ENCODE measurements around the gene CSMD2.

CSMD2 gene

DNA sequence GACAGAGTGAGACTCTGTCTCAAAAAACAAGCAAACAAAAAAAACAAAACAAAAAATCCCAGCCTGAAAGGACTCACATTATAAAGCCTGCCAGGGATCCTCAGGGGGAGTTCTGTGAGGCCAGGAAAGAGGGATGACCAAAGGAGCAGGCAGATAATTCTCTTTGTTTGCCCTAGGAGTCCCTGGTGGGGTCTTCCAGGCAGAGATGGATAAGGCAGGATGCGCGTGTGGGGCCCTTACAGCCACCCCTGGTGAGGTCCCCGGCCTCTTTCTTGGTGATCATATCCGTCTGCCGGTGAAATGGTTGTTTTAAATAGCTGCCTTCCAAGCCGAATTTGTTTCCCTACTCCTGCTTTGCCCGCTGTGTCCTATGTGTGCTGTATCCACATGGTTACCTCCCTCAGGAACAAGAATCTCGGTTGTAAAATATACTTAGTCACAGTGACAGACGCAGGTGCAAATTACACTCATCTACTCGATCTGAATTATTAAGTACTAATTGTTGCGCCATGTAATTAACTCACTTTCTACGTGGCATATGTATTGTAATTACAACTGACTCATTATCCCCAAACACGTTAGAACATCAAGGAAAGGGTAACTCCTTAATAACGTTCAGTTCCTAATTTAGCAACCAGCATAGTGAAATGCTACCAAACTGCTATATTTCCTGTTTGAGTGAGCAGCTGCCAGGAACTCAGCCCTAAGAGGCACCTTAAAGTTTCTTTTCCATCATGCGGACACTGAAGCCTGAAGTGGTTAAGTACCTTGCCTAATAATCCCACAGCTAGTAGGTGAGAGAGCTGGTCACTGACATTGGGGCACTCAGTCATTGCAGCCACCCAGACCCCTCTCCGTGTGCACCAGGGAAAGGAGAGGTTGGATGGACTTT is 586.2 kb downstream of the CSMD2 start:
- peak in 2 of 3 experiments; percentile 73 to 87 for DNase-seq

DNA sequence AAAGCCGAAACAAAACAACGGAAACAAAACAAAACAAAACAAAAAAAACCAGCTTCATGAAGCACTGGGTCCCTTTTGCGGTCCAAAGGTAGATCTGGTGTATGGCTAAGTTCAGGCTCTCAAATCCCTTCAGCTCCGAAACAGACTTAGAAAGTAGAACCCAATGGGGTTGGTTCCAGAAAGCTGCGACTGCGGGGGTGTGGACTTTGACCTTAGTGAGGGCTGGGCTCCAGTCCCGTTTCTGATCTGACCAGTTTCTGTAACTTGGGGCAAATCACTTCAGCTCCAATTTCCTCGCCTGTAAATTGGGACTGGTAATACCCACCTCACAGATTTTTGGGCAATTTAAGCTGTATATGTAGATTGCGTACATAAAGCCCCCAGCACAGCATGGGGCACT is 587.4 kb downstream of the CSMD2 start:
- no peak for DNase-seq

DNA sequence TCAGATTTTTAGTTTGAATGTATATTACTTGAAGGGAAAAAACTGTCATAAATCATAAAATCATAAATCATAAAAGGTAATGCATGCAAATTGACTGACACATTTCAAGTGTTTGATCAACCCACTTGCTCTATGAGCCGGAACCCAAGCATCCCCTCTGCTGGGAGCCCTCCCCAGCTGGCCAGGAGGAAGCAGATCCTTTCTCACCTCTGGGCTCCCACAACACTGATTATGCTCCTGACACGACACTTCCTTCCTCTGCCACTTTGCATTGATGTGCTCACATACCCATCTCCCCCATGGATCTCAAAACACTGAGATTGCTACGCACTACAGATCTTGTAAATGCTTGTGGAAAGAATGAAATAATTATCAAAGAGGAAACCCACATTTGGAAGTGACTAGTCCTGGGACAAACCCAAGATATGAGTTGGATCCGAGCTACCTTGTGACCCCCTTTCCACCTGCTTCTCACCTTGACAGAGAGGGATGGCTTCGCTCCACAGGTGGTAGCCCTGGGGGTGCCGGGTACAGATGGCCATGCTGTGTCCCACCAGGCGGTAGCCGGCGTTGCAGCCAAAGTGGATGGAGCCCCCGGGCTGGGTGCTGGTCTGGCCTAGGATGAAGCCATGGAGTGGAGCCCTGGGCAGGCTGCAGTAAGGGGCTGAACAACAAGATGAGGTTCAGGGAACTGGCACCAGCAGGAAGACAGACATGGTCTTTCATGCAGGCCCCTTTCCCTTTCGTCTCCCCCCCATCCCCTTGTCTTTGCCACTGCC is 588.0 kb downstream of the CSMD2 start:
- peak in 2 of 3 experiments; percentile 55 to 81 for DNase-seq

DNA sequence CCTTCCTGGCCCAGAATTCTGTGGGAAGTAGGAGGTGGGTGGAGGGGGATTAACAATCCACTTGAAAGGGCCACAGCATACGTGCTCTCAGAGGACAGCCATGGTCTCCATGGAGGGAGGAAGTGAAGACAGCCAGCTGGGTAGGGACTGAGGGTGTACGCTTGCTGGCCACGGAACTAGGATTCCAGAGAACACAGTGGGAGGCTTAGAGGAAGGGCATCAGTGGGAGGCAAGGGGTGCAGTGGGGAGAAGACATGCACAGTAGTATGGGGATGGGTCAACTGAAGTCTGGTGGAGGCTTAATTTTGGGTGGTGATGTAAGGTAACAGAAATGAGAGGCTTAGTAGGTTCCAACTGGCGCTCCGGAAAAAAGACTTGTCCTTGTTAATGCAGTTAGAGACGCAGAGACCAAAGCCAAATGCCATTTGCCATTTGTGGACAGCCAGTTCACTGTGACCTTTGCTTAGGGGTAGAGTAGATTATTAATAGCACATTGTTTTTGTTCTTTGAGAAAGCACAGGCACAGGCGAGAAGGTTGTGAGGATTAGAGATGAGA is 589.6 kb downstream of the CSMD2 start:
- DNase-seq = no peak

DNA sequence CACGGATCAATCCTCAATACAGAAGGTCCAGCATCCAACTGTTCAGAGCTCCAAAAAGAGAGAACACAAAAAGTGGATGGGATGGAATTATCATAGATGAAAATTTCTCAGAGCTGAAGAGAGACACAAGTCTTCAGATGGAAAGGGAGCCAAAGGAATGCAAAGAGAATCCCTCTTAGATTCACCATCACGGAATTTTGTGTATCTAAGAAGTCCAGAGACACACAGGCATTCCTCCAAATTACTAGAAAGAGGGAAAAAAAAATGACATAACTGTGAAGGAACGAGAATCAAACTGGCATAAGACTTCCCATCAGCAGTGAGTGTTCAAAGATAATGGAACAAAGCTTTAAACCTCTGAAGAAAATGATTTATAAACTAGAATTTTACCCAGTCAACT is 591.4 kb downstream of the CSMD2 start:
- no peak for DNase-seq

DNA sequence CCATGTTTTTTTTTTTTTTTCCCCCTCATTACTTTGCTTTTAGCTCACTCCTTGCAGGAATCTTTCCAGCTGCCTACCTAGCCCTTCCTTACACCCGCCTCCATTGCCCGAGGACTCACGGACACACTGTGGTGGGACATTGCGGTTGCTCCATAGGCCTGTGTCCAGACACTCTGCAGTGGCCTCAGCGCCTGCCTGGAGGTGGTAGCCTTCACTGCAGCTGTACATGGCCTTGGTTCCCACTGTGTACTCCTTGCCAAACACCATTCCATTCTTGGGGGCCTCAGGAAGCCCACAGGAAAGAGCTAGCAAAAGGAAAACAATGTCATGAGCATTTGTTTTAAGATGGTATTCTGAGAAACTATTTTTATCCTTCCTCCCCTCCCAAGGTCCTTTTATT is 592.6 kb downstream of the CSMD2 start:
- no peak for DNase-seq

DNA sequence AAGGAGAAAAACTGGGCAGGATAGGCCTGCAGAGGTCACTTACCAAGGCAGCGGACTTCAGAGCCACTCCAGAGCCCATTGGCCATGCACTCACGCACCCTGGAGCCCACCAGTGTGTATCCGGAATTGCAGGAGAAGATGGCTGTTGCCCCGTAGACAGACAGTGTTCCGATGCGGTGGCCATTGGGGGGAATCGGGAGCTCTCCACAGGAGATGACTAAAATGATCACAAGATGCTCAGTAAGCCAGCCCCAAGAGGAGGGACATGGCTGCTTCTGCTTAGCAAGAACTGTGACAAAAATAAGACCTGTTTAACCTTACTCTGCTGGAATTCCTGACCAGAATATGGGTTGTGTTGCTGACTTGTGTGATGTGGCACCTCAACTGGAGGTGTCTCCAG is 595.7 kb downstream of the CSMD2 start:
- DNase-seq = no peak

DNA sequence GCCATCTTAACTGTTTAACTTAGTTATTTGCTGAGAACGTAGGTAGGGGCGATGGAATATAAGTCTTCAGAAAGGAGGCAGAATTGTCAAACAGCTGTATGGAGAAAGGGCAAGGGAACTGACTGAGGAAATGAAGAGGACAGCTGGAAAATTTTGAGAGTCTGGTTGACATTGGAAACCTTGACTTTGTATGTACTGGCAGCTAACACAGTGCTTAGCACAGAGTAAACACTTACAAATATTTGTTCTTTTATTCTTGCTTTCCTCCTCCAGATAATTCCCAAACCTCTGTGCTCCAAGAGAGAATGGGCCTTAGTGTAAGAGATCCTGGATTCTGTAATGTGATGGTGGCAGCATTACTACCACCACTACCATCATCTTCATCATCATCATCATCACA is 601.3 kb downstream of the CSMD2 start:
- no peak for DNase-seq

DNA sequence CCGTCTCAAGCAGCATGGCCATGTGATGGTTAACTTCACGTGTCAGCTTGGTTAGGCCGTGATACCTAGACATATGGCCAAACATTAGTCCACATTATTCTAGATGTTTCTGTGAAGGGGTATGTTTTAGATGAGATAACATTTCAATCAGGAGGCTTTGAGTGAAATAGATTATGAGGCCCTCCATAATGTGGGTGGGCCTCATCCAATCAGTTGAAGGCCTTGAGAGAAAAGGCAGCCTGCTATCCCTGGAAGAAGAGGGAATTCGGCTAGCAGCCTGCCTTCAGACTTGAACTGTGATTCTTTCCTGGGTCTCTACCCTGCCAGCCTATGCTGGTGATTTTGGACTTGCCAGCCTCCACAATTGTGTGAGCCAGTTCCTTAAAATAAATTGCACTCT is 602.5 kb downstream of the CSMD2 start:
- no peak for DNase-seq

DNA sequence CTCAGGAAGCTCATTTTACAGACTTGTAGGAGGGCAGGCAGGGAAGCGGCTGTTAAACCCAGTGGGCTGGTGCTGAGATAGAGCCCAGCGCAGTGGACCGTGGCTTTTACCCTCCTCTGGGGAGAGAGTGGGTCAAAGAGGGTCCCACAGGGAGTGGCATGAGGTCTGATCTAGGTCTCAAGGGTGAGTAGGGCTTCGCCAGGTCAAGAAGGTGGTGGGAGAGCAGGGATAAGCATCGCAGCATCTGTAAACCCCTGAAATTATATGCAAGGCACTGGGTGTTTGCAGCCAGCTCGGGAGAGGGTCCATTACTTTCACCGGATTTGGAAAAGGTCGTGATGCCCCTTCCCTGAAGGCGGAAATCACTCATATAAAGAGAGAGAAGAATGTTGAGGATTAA is 603.5 kb downstream of the CSMD2 start:
- no peak for DNase-seq

DNA sequence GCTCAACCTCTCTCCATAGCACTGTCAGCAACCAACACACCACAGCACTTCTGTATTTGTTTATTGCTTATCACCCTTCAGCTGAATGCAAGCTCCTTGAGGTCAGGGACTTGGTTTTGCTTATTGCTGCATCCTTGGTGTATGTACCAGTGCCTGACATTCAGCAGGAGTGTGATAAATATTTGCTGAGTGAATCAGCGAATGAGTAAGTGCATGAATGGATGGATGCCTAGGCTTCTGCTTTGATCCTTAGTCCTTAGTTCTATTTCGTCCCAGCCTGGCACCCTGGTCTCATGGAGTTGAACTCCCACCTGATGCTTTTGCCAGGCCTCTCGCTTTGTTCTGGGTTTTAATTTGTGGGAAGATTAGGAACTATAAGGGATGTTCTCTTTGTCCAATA is 604.4 kb downstream of the CSMD2 start:
- DNase-seq = no peak

DNA sequence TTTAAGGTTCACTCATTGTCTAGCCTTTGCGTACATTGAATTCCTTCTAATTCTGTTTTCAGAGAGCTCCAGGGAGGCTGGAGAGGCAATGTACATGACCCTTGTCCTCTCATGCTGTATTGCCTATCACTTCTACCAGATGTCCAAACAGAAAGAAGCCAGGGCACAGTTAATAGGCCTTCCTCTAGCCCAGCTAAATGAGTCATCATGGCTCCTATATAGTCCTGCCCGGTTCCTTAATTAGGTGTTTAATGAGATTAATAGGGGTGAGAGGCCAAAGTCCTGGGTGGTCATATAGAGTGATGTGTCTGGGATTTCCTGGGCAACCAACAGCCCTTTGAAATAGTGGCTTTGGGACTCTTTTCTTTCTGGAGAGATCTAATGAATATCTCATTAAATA is 616.3 kb downstream of the CSMD2 start:
- DNase-seq = no peak

DNA sequence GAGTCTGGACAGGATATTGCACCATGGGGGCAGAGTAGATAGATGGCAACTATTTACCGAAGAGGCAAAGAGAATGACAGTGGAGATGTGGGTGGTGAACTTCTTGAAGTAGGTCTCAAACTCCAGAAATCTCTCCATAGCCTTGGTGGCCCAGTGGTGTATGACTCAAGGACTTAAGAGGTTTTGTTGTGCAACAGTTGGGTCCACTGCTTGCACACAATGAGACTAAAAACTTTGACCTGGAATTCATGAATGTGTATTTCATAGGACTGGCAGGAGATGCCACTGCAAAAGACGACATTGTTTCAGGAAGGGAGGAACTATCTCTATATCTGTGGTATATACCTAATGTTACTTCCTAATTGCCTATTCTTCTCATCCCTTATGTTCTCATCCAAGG is 616.7 kb downstream of the CSMD2 start:
- no peak for DNase-seq

DNA sequence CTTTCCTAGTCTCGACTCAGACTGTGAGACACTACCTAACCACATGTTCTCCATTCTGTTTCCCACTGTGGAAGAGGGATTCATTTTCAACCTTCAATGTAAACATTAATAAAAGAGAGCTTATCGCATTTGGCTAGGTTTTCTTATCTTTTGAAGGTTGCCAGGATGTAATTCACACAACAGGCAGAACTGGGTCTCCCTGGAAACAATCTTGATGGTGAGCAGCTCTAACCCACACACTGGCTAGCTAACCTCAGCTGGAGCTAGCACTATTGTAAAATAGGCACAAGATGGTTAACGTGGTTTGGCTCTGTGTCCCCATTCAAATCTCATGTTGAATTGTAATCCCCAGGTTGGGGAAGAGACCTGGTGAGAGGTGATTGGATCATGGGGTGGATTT is 617.5 kb downstream of the CSMD2 start:
- DNase-seq = no peak

DNA sequence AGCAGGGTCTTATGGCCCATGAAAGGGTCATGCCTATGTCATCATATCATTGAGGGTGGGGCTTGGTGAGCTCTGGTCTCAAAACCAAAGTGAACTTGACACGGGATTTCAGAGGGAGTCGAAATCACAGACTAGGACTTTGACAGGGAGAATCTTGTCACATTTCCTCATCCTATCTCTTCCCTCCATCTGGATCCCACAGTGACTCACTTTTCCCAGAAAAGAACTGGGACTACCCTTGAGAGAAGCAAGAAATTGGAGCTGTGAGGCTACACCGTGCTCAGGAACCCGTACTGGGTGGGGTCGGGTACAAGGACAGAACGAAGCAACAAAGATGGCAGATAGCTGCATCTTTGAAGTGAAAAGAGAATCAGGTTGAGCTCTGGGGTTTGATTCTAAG is 623.1 kb downstream of the CSMD2 start:
- no peak for DNase-seq

DNA sequence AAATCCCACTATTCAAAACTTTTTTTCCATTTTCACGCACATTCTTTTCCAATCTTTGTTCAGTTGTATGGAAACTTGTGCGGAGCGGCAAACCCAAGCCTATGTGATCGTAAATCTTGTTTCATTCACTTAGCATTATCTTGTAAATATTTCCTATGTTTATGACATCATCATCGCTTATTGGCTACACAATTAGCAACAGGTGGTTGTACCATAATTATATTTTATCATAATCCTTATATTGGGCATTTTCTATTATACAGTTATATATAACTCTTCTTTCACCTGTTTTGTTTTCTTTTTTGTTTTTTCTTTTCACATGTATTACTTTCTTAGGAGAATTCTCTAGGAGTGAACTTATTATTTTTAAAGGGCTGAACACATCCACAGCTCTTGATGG is 627.1 kb downstream of the CSMD2 start:
- DNase-seq = no peak

DNA sequence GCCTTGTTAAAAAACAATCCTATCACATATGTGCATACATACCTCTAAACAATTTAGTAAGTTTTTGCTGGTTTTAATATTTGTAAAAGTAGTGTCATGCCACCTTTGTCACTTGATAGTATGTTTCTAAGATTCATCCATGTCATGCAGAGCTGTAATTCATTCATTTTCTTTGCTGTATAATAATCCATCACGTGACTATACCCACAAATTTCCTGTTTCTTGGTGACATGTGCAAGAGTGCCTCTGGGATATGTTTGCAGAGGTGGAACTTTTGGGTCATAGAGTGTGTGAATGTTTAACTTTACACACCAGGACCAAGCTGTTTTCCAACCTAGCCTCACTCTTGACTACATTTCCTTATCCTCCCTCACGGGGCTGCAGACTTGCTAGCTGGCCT is 629.7 kb downstream of the CSMD2 start:
- DNase-seq = no peak

DNA sequence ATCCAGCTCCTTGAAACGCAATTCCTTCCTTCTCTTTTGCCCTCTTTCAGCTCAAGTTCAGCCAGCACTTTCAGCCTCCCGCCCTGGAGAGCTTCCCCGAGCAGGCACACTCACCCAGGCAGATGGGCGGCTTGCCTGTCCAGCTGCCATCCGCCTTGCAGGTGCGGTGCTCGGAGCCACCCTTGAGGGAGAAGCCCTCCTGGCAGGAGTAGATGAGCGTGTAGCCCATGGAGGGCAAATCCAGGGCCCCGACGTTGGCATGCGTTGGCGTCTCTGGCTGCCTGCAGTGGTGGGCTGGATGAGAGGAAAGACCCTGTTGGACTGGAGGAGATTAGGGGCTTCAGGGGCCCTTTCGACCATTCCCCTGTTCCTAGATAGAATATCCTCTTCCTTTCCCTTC is 632.1 kb downstream of the CSMD2 start:
- no peak for DNase-seq

DNA sequence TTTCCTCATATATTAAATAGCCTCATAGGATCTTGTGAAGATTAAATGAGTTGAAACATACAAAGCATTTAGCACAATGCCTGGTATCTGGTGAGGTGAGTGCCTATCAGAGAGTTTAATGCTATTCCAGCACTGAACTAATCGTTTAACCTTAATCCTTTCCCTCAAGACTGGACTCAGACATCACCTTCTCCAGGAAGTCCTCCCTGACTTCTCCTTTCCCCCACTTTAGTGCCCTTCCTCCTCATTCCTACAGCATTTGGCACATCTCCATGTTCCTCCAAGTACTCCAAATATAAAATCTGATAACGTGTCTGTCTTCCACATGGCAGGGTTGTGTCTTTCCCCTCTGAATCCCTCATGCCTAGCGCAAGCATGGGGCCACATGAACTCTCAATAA is 632.8 kb downstream of the CSMD2 start:
- DNase-seq = no peak

DNA sequence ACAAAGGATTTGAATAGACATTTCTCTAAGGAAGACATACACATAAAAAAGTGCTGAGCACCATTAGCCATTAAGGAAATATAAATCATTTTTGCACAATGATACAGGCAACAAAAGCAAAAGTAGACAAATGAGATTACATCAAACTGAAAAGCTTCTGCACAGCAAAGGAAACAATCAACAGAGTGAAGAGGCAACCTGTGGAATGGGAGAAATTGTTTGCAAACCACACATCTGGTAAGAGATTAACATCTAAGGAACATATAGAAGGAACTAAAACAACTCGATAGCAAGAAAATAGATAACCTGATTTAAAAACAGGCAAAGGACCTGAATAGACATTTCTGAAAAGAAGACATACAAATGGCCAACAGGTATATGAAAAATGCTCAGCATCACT is 635.1 kb downstream of the CSMD2 start:
- no peak for DNase-seq

DNA sequence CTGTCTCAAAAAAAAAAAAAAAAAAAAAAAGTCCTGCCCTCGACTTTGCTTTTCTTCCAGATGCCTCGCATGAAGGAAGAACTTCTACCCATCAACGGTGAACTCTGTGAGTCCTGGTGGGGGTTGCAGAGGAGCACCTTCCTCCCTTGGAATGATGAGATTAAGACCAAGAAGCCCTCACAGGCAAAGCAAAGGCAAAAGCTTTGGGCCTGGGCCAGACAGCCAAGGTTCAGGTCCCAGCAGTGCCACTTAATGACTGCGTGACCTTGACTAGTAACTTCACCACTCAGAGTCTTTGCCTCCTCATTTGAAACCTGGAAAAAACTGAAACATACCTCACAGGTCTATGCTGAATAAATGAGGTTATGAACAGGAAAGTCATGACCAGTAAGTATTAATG is 637.1 kb downstream of the CSMD2 start:
- DNase-seq = no peak

DNA sequence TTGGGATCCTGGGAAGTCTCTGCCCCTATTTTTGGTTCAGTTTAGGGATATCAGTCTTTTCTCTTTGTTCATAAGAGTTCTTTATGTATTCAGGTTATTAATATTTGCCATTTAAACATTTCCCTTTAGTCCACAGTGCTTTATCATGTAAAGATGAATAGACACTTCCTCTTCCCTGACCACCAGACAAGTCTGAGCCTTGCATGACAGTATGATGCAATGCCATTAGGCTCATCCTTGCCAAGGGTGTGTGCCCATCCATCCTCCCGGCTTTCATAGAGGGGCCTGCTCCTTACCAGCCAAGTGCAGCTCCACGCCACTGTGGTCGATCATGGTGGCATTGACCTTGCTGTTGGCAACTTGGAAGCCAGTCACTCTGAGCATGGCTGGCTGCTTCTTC is 640.4 kb downstream of the CSMD2 start:
- DNase-seq = no peak

DNA sequence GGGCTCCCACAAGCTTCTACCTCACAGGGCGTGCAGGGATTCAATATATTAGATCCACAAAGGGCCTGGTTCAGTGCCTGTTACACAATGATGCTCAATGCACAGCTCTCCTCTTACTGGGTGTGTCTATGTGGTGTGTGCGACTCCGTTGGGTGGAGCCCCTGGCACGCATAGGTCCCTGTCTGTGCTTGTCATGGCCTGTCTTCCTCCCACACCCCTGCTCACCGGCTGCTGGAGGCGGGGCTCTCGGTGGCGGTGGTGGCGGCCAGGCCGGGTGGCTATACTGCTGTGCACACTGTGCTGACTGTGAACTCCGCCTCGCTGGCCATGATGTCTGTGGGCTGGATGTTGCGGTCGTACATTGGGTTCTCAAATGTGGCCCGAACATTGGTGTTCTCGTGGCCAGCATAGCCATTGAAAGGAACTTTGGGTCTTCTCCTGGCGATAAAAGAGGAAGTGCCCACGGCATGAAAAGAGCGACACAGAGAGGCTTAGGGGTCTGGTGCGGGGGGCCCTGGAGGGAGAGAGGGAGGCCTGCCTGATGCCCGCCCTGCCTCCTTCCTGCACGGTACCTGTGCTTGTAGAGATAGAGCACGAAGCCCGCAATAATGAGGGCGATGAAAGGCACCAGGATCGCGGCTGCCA is 645.7 kb downstream of the CSMD2 start:
- DNase-seq = no peak

All from NCI-H1417 (cell line).